HG02759 (cell line): ENCODE measurements around the gene SNHG17.
A peak's percentile ranks its signal among the peaks of the same experiment; 100 is the strongest.
"Not testable (repeated sequence)": the region's sequence is repeated elsewhere in the genome, so short reads cannot be mapped to it uniquely, and the experiment has no call there.

Experiments
- ATAC-seq: cut with Tn5 transposase; IDR thresholded peaks from one replicate; pipeline ENCODE4 v1.9.1; 2021; ENCODE audit warnings: mild to moderate bottlenecking, moderate library complexity; ENCODE audit not compliant: unreplicated experiment

The SNHG17 gene

GRCh38 chr20:38447931-38448675, 13.0 kb upstream of the SNHG17 start:
- no peak for ATAC-seq

DNA sequence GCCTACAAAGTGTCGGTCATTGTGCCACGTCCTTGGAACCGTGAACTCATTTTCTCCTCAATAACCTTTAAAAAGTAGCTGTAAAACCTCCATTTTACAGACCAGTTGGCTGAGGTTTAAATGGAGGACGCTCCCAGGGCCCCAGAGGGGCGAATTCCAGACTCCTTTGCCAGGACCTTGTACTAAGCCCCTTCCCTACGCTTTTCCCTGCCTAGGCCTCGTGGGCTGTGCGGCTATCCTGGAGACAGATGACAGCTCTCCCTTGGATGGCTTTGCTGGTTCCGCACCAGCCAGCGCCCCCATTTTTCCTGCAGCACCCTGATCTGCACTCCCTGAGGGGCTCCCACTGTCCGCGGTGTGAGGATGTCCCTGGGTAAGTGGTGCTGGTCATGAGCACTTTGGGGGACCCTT, 12.1 kb upstream of the SNHG17 start:
- ATAC-seq = no peak

GRCh38 chr20:38446441-38447209, 11.5 kb upstream of the SNHG17 start:
- peak; percentile 90 for ATAC-seq

- ATAC-seq = no peak
Observed at GRCh38 chr20:38445901-38446425, 10.8 kb upstream of the SNHG17 start.

DNA sequence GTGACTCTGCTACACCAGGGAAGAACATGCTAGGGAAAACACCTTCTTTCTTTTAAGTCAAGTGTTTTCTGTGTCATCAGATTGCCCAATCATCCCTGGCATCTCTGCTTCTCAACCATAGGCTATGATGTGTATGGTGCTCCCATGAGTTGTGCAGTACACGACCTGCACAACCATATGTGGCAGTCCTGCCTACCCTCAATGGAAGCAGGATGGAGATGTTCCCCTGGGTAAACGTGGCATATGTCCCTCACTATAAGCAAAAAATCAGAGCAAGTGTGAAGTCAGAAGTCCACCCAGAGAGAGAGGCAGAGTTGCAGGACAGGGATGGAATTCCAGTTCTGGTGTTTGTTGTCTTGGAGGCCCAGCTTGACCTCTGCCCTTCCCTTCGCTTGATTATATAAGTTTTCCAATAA, 10.3 kb upstream of the SNHG17 start:
- no peak for ATAC-seq

DNA sequence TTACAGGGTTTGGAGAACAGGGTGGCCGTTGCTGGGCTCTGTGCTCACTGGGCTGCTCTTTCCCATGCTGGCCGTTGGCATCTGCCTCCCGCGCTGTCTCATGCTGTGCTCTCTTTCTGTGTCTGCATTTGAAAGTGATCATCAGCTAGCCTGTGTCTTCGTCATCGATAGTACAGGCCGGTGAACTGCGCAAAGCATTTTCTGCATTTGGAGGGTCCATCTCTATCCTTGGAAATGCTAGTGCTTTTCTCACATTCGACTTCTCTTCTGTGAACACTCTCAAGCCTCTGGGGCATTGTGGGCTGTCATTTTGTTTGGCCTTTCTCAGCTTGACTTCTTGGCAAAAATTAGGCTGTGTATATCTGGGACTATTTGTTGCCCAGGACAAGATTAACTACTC, 6.8 kb upstream of the SNHG17 start:
- ATAC-seq = no peak

- not testable (repeated sequence) for ATAC-seq
Observed at GRCh38 chr20:38441110-38441509, 6.0 kb upstream of the SNHG17 start.

DNA sequence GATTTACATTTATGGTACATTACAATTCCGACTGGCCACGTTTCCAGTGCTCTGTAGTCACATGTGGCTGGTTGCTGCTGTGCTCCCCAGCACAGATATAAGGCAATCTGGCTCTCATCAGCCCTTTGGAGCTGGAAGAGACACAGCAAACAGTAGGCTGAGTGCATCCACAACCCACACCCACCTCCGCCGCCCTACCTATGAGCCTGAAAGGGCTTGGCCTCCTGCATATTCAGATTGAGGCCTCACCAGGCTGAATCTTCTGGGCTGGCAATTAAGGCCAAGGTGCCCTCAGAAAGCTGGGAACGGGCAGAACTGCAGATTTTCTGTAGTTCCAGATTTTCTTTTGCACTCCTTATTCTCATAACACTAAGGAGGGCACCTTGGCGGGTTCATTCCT, 2.7 kb upstream of the SNHG17 start:
- no peak for ATAC-seq

DNA sequence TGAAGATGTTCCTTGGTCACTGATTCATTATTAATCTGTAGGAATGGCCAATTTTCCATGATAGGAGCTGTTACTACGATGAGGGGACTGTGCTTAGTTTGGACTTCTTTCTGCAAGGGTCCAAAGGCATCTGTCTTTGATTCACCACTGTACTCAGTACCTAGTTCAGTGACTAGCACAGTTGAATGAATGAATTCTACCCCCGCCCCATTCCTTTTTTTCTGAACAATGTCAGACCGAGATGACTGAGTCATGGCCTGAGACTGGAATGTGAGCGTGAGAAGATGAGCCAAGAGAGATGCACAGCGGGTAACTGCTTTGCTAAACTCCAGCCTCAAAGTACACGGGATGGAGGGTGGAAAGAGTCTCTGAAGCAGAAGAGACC, 419 bp upstream of the SNHG17 start:
- no peak for ATAC-seq

DNA sequence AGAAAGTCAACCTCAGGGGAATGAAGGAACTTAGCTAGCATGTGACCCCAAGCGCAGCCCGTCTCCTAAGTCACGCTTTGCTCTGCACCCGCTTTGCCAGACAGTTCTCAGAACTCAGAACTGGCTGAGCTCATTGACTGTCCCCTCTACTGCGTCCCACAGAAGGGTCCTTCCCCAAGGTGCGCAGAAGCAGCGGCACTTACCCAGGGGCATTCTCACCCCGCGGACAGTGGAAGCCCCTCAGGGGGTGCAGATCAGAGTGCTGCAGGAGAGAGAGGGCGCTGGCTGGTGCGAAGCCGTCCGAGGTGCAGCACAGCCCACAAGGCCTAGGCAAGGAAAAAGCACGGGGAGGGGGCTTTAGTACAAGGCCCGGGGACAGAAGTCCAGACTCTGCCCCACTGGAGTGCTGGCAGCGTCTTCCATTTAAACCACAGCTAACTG, 807 bp downstream of the SNHG17 start:
- ATAC-seq = peak; percentile 32

- ATAC-seq = no peak
Observed at GRCh38 chr20:38433304-38433972, 1.7 kb downstream of the SNHG17 start.

GRCh38 chr20:38432870-38433269, 2.3 kb downstream of the SNHG17 start:
- not testable (repeated sequence) for ATAC-seq

DNA sequence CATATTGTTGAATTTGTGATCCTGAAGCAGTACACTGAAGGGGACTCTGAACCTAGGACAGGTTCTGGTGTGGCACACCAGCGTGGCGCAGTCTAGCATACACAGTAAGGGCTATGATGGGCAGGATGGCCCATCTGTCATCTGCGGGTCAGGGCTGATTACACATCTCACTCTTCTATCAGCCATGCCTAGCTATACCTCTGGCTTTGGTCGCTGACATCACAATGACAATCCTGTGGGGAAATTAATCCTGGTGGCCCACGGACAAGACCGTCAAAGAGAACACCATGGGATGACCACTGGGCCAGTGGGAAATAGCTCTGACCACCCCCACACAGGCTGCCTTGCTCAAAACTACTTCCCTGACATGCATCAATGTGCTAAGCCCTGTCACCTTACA, 2.8 kb downstream of the SNHG17 start:
- no peak for ATAC-seq

DNA sequence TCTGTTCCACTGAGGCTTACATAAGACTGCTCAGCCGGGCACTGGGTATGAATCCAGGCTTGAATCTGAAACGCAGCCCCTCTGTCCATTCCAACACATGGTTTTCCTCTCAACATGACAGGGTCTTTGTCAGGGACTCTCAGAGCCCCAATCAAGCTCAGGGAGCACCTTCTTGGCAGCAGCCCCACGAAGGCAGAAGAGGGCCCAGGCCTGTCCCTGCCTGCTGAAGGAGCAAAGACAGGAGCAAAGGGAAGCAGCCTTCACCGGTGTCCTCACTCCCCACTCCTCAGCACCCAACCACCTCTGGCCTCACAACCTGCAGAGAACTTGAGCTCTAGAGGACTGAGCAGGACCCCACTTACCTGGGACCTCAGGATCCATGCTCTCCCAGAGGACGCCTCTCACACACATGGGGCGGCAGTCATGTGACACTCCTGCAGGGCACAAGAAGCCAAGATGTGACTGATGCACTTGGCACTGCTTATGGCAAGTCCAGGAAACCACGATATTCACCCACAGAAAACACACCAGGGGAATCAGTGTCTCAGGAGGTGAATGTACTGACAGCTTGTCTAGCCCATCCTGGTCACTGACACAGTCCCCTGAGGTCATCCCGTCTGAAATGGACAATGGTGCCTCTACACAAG, 4.3 kb downstream of the SNHG17 start:
- ATAC-seq = no peak

DNA sequence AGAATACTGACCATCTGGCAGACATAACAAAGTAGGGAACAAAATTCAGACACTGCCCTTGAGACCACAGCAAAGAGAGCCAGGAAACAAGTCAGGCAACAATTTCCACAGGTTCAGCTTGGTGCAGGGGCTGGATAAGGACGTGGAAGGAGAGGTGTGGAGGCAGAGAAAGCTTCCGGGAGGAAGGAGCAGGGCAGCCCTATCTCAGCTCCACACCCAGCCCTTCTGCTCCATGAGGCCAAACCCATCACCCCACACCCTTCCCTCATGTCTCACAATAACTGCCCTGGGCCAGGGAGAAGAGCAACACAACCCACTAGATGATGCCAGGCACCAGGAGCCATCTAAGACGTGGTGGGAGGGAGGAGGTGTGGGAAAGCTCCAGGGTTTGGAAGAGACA, 5.8 kb downstream of the SNHG17 start:
- ATAC-seq = no peak

DNA sequence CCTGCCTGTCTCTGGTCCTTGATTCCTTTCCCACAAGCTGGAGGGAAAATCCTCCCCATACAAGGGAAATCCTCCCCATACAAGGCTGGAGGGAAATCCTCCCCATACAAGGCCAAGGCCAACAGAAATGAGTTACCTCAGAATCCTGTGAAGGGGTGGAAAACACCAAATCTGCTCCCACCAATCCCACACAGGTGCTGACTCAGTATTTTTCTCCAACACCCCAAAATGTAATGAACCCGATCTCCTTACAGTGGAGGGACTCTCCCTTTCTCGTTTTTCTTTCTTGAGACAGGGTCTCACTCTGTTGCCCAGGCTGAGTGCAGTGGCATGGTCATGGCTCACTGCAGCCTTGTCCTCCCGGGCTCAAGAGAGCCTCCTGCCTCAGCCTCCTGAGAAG, 6.3 kb downstream of the SNHG17 start:
- no peak for ATAC-seq

DNA sequence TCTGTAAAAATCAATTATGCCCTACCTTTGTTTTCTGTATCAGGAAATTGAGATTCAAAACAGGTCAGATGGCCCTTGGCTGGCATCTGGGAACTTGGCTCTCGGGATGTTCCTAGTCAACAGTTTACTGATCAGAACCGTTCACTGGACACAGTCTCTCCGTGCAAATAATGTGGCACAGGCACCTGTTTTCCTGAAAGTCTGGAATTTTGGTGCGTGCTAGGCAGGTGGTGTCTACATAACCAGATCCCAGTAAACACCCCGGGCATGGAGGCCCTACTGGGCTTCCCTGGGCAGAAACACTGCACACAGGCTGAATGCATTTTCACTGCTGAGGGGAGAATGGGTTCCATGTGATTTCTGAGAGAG, 7.5 kb downstream of the SNHG17 start:
- no peak for ATAC-seq

DNA sequence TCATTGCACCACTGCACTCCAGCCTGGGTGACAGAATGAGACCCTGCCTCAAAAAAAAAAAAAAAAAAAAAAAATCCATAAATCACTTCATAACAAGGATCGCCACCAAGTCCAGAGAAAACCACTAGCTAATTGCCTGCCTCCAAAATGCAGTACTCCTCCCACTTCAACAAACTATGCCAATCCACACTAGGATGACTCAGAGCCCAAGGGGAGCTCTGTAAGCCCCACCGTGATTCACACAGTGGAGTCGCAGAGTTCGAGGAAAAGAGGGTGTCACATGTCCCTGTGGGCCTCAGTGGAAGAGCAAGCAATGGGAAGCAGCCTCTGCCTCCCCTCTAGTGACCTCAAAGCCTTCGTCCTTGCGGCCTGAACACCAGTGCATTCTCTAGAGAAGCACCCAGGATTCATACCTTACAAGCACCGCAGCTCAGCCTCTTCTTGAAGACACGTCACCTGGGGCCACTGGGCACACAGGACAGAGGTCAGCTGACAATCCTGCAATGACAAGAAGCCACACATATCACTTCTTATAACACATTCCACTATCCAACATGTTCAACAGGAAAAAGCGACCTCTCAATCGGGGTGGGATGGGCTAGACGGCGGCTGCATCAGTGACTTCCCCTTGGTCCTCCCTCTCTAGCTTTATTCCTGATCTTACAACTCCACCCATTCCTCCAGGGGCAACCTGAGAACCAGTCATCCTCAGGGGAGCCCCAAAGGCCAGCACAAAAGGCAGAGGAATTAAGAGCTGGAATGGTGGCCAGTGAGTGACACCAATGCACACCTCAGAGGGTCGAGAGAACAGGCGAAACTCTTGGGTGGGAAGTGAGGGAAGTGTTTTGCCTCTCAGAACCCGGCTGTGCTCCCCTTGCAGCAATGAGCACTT, 8.9 kb downstream of the SNHG17 start:
- no peak for ATAC-seq

DNA sequence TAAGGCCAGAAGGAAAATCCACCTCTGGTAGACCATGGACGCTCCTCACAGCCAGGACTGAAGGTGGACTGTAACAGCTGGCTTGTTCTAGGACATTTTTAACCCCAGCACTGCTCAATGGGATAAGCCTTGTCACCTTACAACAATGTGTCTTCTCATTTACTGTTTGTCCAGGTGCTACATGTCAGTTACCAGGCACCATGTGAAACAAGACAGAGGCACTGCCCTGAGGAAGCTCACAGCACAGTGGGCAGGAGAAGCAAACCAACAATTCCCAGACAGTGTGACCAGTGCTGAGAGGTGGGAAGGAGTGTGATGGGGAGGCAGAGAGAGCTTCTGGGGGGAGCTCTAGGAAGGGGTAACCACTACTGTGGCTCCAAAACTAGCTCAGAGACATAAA, 10.7 kb downstream of the SNHG17 start:
- ATAC-seq = no peak

- no peak for ATAC-seq
Observed at GRCh38 chr20:38423541-38423940, 11.6 kb downstream of the SNHG17 start.
